Astrocyte (in vitro differentiated cells and primary cell): Measurements from ENCODE around the gene CHST11. TPM values are rescaled to one million over a fixed set of nuclear protein-coding genes. Genes with fewer than 3 reads are reported as not detected.

Experiments used
- DNase-seq: peaks from one replicate; pipeline ENCODE4 v3.0.0-alpha.2; 2010; ENCODE audit warnings: low read depth
- FAIRE-seq: peaks from 2 replicates; lab custom pipeline; 2011; peaks lifted over from hg19 to GRCh38; lab: Jason Lieb, UNC
- H2AFZ ChIP-seq: 2 replicates; pipeline ENCODE4 v1.6.0; 2012; ENCODE audit warnings: low read depth, low read length, inconsistent platforms
- H3K27ac ChIP-seq: 2 replicates; pipeline ENCODE4 v1.5.1; 2011; ENCODE audit warnings: low read depth, low read length, inconsistent platforms
- H3K27me3 ChIP-seq: 2 replicates; pipeline ENCODE4 v1.6.0; 2011; ENCODE audit warnings: low read length, inconsistent platforms; ENCODE audit not compliant: insufficient read depth
- H3K36me3 ChIP-seq: 2 replicates; pipeline ENCODE4 v1.5.1; 2011; ENCODE audit warnings: low read length, inconsistent platforms; ENCODE audit not compliant: insufficient read depth
- H3K4me1 ChIP-seq: 2 replicates; pipeline ENCODE4 v1.5.1; 2011; ENCODE audit warnings: low read length, inconsistent platforms; ENCODE audit not compliant: insufficient read depth
- H3K4me2 ChIP-seq: 2 replicates; pipeline ENCODE4 v1.6.0; 2012; ENCODE audit warnings: low read length, inconsistent platforms
- H3K4me3 ChIP-seq: 2 replicates; pipeline ENCODE4 v1.5.1; 2011; ENCODE audit warnings: low read depth, mild to moderate bottlenecking, low read length, inconsistent platforms; ENCODE audit not compliant: insufficient read depth
- H3K79me2 ChIP-seq: 2 replicates; pipeline ENCODE4 v1.6.0; 2012; ENCODE audit warnings: mild to moderate bottlenecking, low read length, inconsistent platforms; ENCODE audit not compliant: insufficient read depth
- H3K9ac ChIP-seq: 2 replicates; pipeline ENCODE4 v1.6.0; 2012; ENCODE audit warnings: mild to moderate bottlenecking, low read length, inconsistent platforms
- H3K9me3 ChIP-seq: 2 replicates; pipeline ENCODE4 v1.5.1; 2012; ENCODE audit warnings: low read depth, mild to moderate bottlenecking, low read length, inconsistent platforms; ENCODE audit not compliant: insufficient read depth
- H4K20me1 ChIP-seq: 2 replicates; pipeline ENCODE4 v1.6.0; 2012; ENCODE audit warnings: low read length, inconsistent platforms; ENCODE audit not compliant: insufficient read depth
- H3K27ac Mint-ChIP-seq: one replicate; pipeline ENCODE4 v1.8.0; 2021; ENCODE audit warnings: mild to moderate bottlenecking, mixed read lengths; ENCODE audit not compliant: unreplicated experiment
- H3K27me3 Mint-ChIP-seq: one replicate; pipeline ENCODE4 v1.8.0; 2021; ENCODE audit warnings: low read depth, mixed read lengths; ENCODE audit not compliant: unreplicated experiment
- H3K36me3 Mint-ChIP-seq: one replicate; pipeline ENCODE4 v1.8.0; 2021; ENCODE audit warnings: low read depth, mixed read lengths; ENCODE audit not compliant: unreplicated experiment
- H3K4me1 Mint-ChIP-seq: one replicate; pipeline ENCODE4 v1.8.0; 2021; ENCODE audit warnings: low read depth, mixed read lengths; ENCODE audit not compliant: unreplicated experiment
- H3K4me3 Mint-ChIP-seq: one replicate; pipeline ENCODE4 v1.8.0; 2021; ENCODE audit warnings: mild to moderate bottlenecking, moderate library complexity, mixed read lengths; ENCODE audit not compliant: unreplicated experiment
- H3K9me3 Mint-ChIP-seq: one replicate; pipeline ENCODE4 v1.8.0; 2021; ENCODE audit warnings: mild to moderate bottlenecking, mixed read lengths; ENCODE audit not compliant: unreplicated experiment
- EZH2 ChIP-seq: IDR thresholded peaks from 2 replicates; pipeline ENCODE4 v1.6.1; 2012; ENCODE audit warnings: mild to moderate bottlenecking, low read length, inconsistent platforms; ENCODE audit not compliant: insufficient read depth
- total RNA-seq: library from RNA; stranded (reverse); gene quantifications from 2 replicates; pipeline ENCODE4 v1.2.1, GENCODE V29; 2021
- TF ChIP-seq, protein P1 (sequence below): IDR thresholded peaks from 2 replicates; pipeline ENCODE4 v1.5.1; 2011; ENCODE audit warnings: low read depth, mild to moderate bottlenecking, inconsistent platforms, low read length, moderate library complexity; ENCODE audit not compliant: insufficient read depth

Gene CHST11
- total RNA-seq, 1 donor from 2014 or later = 30.2 TPM

DNA sequence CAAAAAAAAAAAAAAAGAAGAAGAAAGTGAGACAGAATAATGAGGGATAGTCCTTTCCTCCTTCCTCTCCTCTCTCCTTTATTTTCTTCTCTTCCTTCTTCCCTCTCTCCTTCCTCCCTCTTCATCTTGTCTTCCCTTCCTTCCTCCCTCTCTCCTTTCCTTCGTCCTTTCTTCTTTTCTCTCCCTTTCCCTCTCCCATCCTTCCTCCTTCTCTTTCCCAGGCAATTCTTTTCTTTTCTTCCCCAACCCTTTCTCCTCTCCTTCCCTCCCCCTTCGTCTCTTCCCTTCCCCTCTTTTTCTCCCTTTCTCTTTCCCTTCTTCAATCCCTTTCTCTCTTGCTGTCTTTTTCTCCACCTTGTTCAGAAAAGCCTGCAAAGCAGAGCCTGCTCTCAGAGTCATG, 3.6 kb upstream of the CHST11 start:
- H3K9me3 Mint-ChIP-seq = no peaks in the 10 kb centered on the region
- peaks cover 8% of the 10 kb centered on the region for H3K79me2 ChIP-seq

DNA sequence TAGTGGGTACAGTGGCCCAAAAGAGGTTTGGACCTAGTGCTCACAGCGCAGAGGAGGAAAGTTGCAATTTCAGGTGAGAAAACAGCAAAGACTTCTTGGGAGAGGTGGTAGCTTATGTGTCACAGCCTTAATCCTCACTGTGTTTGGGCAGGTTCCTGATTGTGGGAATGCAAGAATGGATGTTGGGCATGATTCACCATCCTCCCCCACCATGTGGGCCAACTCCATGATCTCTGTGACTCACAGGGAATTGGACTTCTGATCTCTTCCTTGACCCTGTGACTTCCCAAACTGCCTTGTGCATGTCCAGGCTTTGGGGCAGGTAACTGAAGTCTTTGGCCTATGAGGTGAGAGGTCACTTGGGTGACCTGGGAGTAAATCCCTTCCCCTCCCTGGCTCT, 1.8 kb upstream of the CHST11 start:
- FAIRE-seq (peak; percentile 50), DNase-seq (peak; percentile 77)
- Histone ChIP-seq H3K4me1 (peaks cover 26% of the 10 kb centered on the region), H2AFZ (no peak overlapping the region), H3K36me3 (no peaks in the 10 kb centered on the region), H3K4me2 (peak overlapping the region; percentile 47), H3K4me3 (no peak overlapping the region), H4K20me1 (peaks cover 18% of the 10 kb centered on the region), H3K9me3 (no peaks in the 10 kb centered on the region), H3K9ac (no peak overlapping the region), H3K27me3 (no peaks in the 10 kb centered on the region), H3K27ac (no peak overlapping the region), H3K79me2 (peaks cover 26% of the 10 kb centered on the region)
- TF ChIP-seq, protein P1, sequence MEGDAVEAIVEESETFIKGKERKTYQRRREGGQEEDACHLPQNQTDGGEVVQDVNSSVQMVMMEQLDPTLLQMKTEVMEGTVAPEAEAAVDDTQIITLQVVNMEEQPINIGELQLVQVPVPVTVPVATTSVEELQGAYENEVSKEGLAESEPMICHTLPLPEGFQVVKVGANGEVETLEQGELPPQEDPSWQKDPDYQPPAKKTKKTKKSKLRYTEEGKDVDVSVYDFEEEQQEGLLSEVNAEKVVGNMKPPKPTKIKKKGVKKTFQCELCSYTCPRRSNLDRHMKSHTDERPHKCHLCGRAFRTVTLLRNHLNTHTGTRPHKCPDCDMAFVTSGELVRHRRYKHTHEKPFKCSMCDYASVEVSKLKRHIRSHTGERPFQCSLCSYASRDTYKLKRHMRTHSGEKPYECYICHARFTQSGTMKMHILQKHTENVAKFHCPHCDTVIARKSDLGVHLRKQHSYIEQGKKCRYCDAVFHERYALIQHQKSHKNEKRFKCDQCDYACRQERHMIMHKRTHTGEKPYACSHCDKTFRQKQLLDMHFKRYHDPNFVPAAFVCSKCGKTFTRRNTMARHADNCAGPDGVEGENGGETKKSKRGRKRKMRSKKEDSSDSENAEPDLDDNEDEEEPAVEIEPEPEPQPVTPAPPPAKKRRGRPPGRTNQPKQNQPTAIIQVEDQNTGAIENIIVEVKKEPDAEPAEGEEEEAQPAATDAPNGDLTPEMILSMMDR = no peak
- TF ChIP-seq EZH2 = no peak
- peaks cover 26% of the 10 kb centered on the region for H3K4me1 Mint-ChIP-seq
- H3K27me3 Mint-ChIP-seq = peaks cover 9% of the 10 kb centered on the region
- no peaks in the 10 kb centered on the region for H3K36me3 Mint-ChIP-seq
- H3K27ac Mint-ChIP-seq = no peak overlapping the region
- H3K4me3 Mint-ChIP-seq = peak overlapping the region; percentile 95
- no peaks in the 10 kb centered on the region for H3K9me3 Mint-ChIP-seq

More for the DNA sequence above, 3.6 kb upstream of the CHST11 start:
- Histone ChIP-seq H3K4me2 (no peak overlapping the region), H3K4me1 (peaks cover 18% of the 10 kb centered on the region), H3K9ac (no peak overlapping the region), H3K36me3 (no peaks in the 10 kb centered on the region), H3K27me3 (no peaks in the 10 kb centered on the region), H2AFZ (no peak overlapping the region), H4K20me1 (no peaks in the 10 kb centered on the region), H3K4me3 (no peak overlapping the region), H3K9me3 (no peaks in the 10 kb centered on the region), H3K27ac (no peak overlapping the region)
- DNase-seq (no peak), FAIRE-seq (no peak)
- H3K4me3 Mint-ChIP-seq = no peak overlapping the region
- no peak overlapping the region for H3K27ac Mint-ChIP-seq
- H3K27me3 Mint-ChIP-seq = peaks cover 9% of the 10 kb centered on the region
- peaks cover 16% of the 10 kb centered on the region for H3K4me1 Mint-ChIP-seq
- no peaks in the 10 kb centered on the region for H3K36me3 Mint-ChIP-seq
- TF ChIP-seq, protein P1 = no peak
- TF ChIP-seq EZH2 = no peak

DNA sequence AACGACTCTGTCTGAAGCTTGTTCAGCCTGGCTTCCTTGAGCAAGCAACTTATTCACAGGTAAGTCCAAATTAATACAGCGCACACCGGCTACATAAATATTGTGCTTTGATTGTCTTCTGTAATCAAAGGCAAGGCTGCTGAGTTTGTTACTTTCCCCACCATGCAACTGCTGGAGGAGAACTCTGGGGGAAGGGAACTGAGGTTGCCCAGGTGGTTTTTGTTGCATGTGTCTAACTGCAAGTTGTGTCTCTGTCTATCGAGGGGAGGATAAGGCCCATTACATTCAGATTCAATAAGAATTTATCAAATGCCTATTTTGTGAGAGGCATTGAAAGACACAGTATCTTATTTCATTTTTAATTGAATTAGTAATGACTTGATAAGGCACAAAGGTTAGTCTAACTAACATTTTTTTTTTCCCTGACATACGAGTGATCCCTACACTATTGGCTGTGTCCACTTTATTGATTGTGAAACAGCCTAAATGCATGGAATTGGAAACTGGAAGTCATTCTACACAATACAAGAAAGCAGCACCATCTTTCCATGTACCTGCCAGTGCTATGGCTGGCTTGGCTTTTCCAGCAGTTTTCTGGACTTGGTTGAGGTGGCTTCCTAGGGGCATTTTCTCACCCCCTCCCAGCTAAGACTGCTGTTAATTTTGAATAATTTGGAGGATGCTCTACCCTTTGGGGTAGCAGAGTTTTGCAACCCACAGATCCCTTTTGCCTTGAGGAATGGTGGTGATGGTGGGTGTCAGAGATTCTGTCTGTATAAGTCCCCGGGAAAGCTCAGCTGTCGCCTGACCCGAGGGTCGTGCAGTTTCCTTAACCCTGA, 951 bp upstream of the CHST11 start:
- H3K4me2 ChIP-seq = peak overlapping the region; percentile 97
- peaks cover 23% of the 10 kb centered on the region for H4K20me1 ChIP-seq
- Mint-ChIP-seq H3K4me3 (peak overlapping the region; percentile 95), H3K27ac (peak overlapping the region; percentile 96), H3K9me3 (no peaks in the 10 kb centered on the region), H3K4me1 (peaks cover 29% of the 10 kb centered on the region), H3K27me3 (peaks cover 9% of the 10 kb centered on the region), H3K36me3 (no peaks in the 10 kb centered on the region)
- DNase-seq (no peak), FAIRE-seq (no peak)
- H3K36me3 ChIP-seq = no peaks in the 10 kb centered on the region
- H3K9ac ChIP-seq = peak overlapping the region; percentile 85
- peaks cover 34% of the 10 kb centered on the region for H3K79me2 ChIP-seq
- TF ChIP-seq EZH2 = no peak
- TF ChIP-seq, protein P1 = no peak
- peak overlapping the region; percentile 86 for H3K4me3 ChIP-seq
- H3K4me1 ChIP-seq = peaks cover 30% of the 10 kb centered on the region
- H2AFZ ChIP-seq = peak overlapping the region; percentile 74
- H3K27ac ChIP-seq = peak overlapping the region; percentile 58
- no peaks in the 10 kb centered on the region for H3K9me3 ChIP-seq
- no peaks in the 10 kb centered on the region for H3K27me3 ChIP-seq
